ENCODE results near the gene HACD3. TPM values are rescaled to one million over a fixed set of nuclear protein-coding genes. Genes with fewer than 3 reads are reported as not detected.
A peak's percentile ranks its signal among the peaks of the same experiment; 100 is the strongest.

The HACD3 gene
- 52.1 TPM for total RNA-seq
- polyA plus RNA-seq (ENCODE audit: insufficient read depth, low read depth, low replicate concordance) = 89.3 TPM
- long read RNA-seq, donor 1, transcript HACD3-201 (11 exons, 3,228 nt) = major isoform, 35 of 46 reads
- long read RNA-seq, donor 1, partial matches to known transcripts = 0 of 46 reads
- long read RNA-seq, donor 1, other reads (novel, unspliced or antisense) = 10 of 46 reads
- long read RNA-seq, donor 2, transcript HACD3-201 (11 exons, 3,228 nt) = major isoform, 23 of 23 reads
- long read RNA-seq, donor 2, partial matches to known transcripts = 0 of 23 reads
- long read RNA-seq, donor 2, other reads (novel, unspliced or antisense) = 0 of 23 reads
- long read RNA-seq, donor 3, transcript HACD3-201 (11 exons, 3,228 nt) = major isoform, 34 of 68 reads
- long read RNA-seq, donor 3, partial matches to known transcripts = 16 of 68 reads
- long read RNA-seq, donor 3, other reads (novel, unspliced or antisense) = 15 of 68 reads
- long read RNA-seq, donor 4, transcript HACD3-201 (11 exons, 3,228 nt) = major isoform, 50 of 61 reads
- long read RNA-seq, donor 4, partial matches to known transcripts = 0 of 61 reads
- long read RNA-seq, donor 4, other reads (novel, unspliced or antisense) = 9 of 61 reads
- long read RNA-seq, donor 5, partial matches to known transcripts = 0 of 2 reads
- long read RNA-seq, donor 5, other reads (novel, unspliced or antisense) = 0 of 2 reads
- long read RNA-seq, donor 6, transcript HACD3-201 (11 exons, 3,228 nt) = major isoform, 36 of 218 reads
- long read RNA-seq, donor 6, partial matches to known transcripts = 181 of 218 reads
- long read RNA-seq, donor 6, other reads (novel, unspliced or antisense) = 0 of 218 reads
- long read RNA-seq, donor 7, transcript HACD3-201 (11 exons, 3,228 nt) = major isoform, 86 of 108 reads
- long read RNA-seq, donor 7, partial matches to known transcripts = 3 of 108 reads
- long read RNA-seq, donor 7, other reads (novel, unspliced or antisense) = 19 of 108 reads
- long read RNA-seq, donor 8, transcript HACD3-201 (11 exons, 3,228 nt) = major isoform, 23 of 137 reads
- long read RNA-seq, donor 8, partial matches to known transcripts = 113 of 137 reads
- long read RNA-seq, donor 8, other reads (novel, unspliced or antisense) = 0 of 137 reads
- long read RNA-seq, donor 9, transcript HACD3-201 (11 exons, 3,228 nt) = major isoform, 16 of 59 reads
- long read RNA-seq, donor 9, partial matches to known transcripts = 42 of 59 reads
- long read RNA-seq, donor 9, other reads (novel, unspliced or antisense) = 0 of 59 reads
- long read RNA-seq, donor 10, transcript HACD3-201 (11 exons, 3,228 nt) = major isoform, 25 of 118 reads
- long read RNA-seq, donor 10, partial matches to known transcripts = 90 of 118 reads
- long read RNA-seq, donor 10, other reads (novel, unspliced or antisense) = 0 of 118 reads

DNA sequence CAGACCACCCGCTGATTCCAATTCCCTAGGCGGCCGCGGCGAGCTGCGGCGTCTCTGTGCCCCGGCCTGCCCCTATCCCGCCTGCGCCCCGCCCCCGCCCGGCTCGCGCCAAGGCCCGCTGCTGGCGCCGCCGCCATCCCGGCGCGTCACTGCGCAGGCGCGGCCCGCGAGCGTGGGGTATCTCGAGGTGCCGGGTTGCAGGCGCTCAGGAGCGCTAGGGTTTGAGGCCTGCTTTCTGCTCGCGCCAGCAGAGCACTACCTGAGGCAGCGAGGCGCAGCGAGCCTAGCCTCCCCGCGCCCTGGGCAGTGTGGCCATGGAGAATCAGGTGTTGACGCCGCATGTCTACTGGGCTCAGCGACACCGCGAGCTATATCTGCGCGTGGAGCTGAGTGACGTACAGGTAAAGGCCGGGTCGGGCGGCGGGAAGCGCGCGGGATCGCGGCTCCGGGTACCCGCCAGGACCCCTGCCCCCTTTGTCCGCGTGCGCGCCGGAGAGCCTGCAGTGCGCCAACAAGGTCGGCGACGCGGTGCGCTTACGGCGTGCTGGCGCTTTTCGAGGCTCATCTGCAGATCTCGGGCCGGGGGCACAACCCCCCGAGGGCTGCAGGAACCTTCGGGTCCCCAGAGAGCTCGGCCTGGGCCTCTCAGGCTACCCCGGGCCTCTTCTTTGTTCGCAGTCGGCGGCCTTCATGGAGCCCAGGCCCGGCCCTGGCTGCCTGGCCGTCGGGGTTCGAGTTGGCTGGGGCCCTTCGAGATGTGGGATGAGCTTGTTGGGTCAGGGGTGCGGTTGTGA lies at the start of gene HACD3:
Gene HACD3, plus strand, starts transcription at position 146 of the 794 bp plus-strand sequence. Its CDS starts 169 bp downstream, at position 315.
- H3K4me3 ChIP-seq (ENCODE audit: low read length in 3 of 3) = peak within 1 kb of the TSS; percentile 77 to 85 (median 80)
- H3K4me1 ChIP-seq (ENCODE audit: control insufficient read depth in 2 of 3, insufficient read depth in 2 of 3, low read depth in 1 of 3, low read length in 3 of 3) = peaks cover 0 to 7% (median 0%) of the 10 kb centered on the region in 3 donors
- peak; percentile 93 to 95 (median 95) for DNase-seq
- no peaks in the 10 kb centered on the region for H3K36me3 ChIP-seq (ENCODE audit: control insufficient read depth in 2 of 3, insufficient read depth in 3 of 3, low read length in 3 of 3)
- intact Hi-C loops (cut with DNase I) = no loop called here
- H3K27me3 ChIP-seq (ENCODE audit: control insufficient read depth, insufficient read depth, low read length) = no peaks in the 10 kb centered on the region
- peak within 1 kb of the TSS; percentile 76 to 79 for H3K27ac ChIP-seq (ENCODE audit: low read depth in 2 of 2, low read length in 2 of 2)
- FAIRE-seq = no peak
- TF ChIP-seq, protein P1, sequence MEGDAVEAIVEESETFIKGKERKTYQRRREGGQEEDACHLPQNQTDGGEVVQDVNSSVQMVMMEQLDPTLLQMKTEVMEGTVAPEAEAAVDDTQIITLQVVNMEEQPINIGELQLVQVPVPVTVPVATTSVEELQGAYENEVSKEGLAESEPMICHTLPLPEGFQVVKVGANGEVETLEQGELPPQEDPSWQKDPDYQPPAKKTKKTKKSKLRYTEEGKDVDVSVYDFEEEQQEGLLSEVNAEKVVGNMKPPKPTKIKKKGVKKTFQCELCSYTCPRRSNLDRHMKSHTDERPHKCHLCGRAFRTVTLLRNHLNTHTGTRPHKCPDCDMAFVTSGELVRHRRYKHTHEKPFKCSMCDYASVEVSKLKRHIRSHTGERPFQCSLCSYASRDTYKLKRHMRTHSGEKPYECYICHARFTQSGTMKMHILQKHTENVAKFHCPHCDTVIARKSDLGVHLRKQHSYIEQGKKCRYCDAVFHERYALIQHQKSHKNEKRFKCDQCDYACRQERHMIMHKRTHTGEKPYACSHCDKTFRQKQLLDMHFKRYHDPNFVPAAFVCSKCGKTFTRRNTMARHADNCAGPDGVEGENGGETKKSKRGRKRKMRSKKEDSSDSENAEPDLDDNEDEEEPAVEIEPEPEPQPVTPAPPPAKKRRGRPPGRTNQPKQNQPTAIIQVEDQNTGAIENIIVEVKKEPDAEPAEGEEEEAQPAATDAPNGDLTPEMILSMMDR (IDR thresholded peaks at IDR 0.05; ENCODE audit: borderline replicate concordance, extremely low read depth, insufficient read depth) = no peak
- H3K9me3 ChIP-seq (ENCODE audit: control insufficient read depth in 2 of 3, insufficient read depth in 1 of 3, low read length in 3 of 3) = no peaks in the 10 kb centered on the region
- peak within 1 kb of the TSS; percentile 54 to 87 (median 60) for H3K9ac ChIP-seq (ENCODE audit: low read length in 3 of 3)

DNA sequence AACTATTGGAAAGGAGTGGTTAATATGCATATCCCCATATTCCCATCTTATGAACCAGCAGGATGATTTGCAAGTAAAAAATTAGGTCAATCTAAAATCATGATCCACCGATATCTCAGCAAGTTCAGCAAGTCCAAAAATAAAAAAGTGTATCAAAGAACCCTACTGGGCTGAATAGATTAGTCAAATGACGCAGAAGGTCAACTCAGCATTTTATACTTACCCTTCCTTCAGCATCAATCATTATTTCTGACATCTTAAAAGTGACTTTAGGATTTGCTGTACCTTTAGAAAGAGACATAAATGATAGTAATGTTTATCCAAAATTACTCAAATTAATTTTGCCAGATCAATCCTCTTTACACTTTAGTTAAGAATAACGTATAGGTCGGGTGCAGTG lies 45.4 kb upstream of the HACD3 start:
- TF ChIP-seq, protein P1 (IDR thresholded peaks at IDR 0.05; ENCODE audit: borderline replicate concordance, extremely low read depth, insufficient read depth) = no peak
- no peak overlapping the region for H3K27ac ChIP-seq (ENCODE audit: low read depth in 2 of 2, low read length in 2 of 2)
- no peak overlapping the region for H3K9ac ChIP-seq (ENCODE audit: low read length in 3 of 3)
- H3K27me3 ChIP-seq (ENCODE audit: control insufficient read depth, insufficient read depth, low read length) = no peaks in the 10 kb centered on the region
- H3K9me3 ChIP-seq (ENCODE audit: control insufficient read depth in 2 of 3, insufficient read depth in 1 of 3, low read length in 3 of 3) = no peaks in the 10 kb centered on the region
- FAIRE-seq (no peak), DNase-seq (no peak)
- H3K4me3 ChIP-seq (ENCODE audit: low read length in 3 of 3) = no peak overlapping the region
- H3K4me1 ChIP-seq (ENCODE audit: control insufficient read depth in 2 of 3, insufficient read depth in 2 of 3, low read depth in 1 of 3, low read length in 3 of 3) = no peaks in the 10 kb centered on the region
- peaks cover 0 to 22% (median 7%) of the 10 kb centered on the region in 3 donors for H3K36me3 ChIP-seq (ENCODE audit: control insufficient read depth in 2 of 3, insufficient read depth in 3 of 3, low read length in 3 of 3)
- intact Hi-C loops (cut with DNase I) = no loop called here

GRCh38 chr15:65494076-65494475 lies 36.2 kb upstream of the HACD3 start:
- intact Hi-C loops (cut with DNase I) = no loop called here
- H3K27me3 ChIP-seq (ENCODE audit: control insufficient read depth, insufficient read depth, low read length) = no peaks in the 10 kb centered on the region
- no peaks in the 10 kb centered on the region for H3K9me3 ChIP-seq (ENCODE audit: control insufficient read depth in 2 of 3, insufficient read depth in 1 of 3, low read length in 3 of 3)
- H3K4me3 ChIP-seq (ENCODE audit: low read length in 3 of 3) = no peak overlapping the region
- peak in 3 of 5 donors; percentile 37 to 67 (median 49) for DNase-seq
- no peaks in the 10 kb centered on the region for H3K4me1 ChIP-seq (ENCODE audit: control insufficient read depth in 2 of 3, insufficient read depth in 2 of 3, low read depth in 1 of 3, low read length in 3 of 3)
- TF ChIP-seq, protein P1 (IDR thresholded peaks at IDR 0.05; ENCODE audit: borderline replicate concordance, extremely low read depth, insufficient read depth) = no peak
- H3K36me3 ChIP-seq (ENCODE audit: control insufficient read depth in 2 of 3, insufficient read depth in 3 of 3, low read length in 3 of 3) = peaks cover 0 to 15% (median 2%) of the 10 kb centered on the region in 3 donors
- no peak overlapping the region for H3K27ac ChIP-seq (ENCODE audit: low read depth in 2 of 2, low read length in 2 of 2)
- no peak overlapping the region for H3K9ac ChIP-seq (ENCODE audit: low read length in 3 of 3)
- no peak for FAIRE-seq
